Eye (tissue), 1 donor: ENCODE results near the gene ASGR1.

Experiments used
- DNase-seq: peaks from one replicate; pipeline ENCODE4 v3.0.0-alpha.2; 2015

ASGR1 gene

GRCh38 chr17:7179317-7180254 lies at the start of gene ASGR1:
ASGR1 (minus strand) TSS chr17:7179370; CDS start chr17:7178563, 807 bp downstream.
- no peak for DNase-seq

GRCh38 chr17:7228920-7229319 lies 49.8 kb upstream of the ASGR1 start:
- DNase-seq = no peak

GRCh38 chr17:7226721-7227710 lies 47.8 kb upstream of the ASGR1 start:
- no peak for DNase-seq

GRCh38 chr17:7225711-7226331 lies 46.7 kb upstream of the ASGR1 start:
- DNase-seq = no peak

GRCh38 chr17:7224661-7225111 lies 45.5 kb upstream of the ASGR1 start:
- DNase-seq = no peak

GRCh38 chr17:7224110-7224509 lies 44.9 kb upstream of the ASGR1 start:
- no peak for DNase-seq

- DNase-seq = no peak
Measured at GRCh38 chr17:7223375-7223774, 44.2 kb upstream of the ASGR1 start.

GRCh38 chr17:7222972-7223292 lies 43.8 kb upstream of the ASGR1 start:
- no peak for DNase-seq

- no peak for DNase-seq
Measured at GRCh38 chr17:7222093-7222971, 43.2 kb upstream of the ASGR1 start.

- no peak for DNase-seq
Measured at GRCh38 chr17:7221278-7222092, 42.3 kb upstream of the ASGR1 start.

GRCh38 chr17:7220593-7221277 lies 41.6 kb upstream of the ASGR1 start:
- DNase-seq = peak; percentile 59

- DNase-seq = peak; percentile 94
Measured at GRCh38 chr17:7219812-7220592, 40.8 kb upstream of the ASGR1 start, which contains the start of the genes ACADVL and DLG4. ACADVL (plus strand) TSS chr17:7219938; CDS start chr17:7219985, 47 bp downstream. DLG4 (minus strand) TSS chr17:7219836.

GRCh38 chr17:7219229-7219811 lies 40.1 kb upstream of the ASGR1 start:
- DNase-seq = no peak

- DNase-seq = peak; percentile 38
Measured at GRCh38 chr17:7218758-7219157, 39.6 kb upstream of the ASGR1 start.

GRCh38 chr17:7218166-7218565 lies 39.0 kb upstream of the ASGR1 start:
- DNase-seq = no peak

GRCh38 chr17:7217113-7217987 lies 38.2 kb upstream of the ASGR1 start:
- peak; percentile 93 for DNase-seq

GRCh38 chr17:7216242-7217112 lies 37.3 kb upstream of the ASGR1 start:
- no peak for DNase-seq
